Lower lobe of right lung (tissue), 2 donors: Measurements from ENCODE around the gene AATF. TPM values are rescaled to one million over a fixed set of nuclear protein-coding genes. Genes with fewer than 3 reads are reported as not detected.

Source experiments
- ATAC-seq, 2 donors: fragments of 200-7000 bp; cut with Tn5 transposase; one replicate each; pipeline ENCODE4 v1.9.1; 2020 to 2022; ENCODE audit warnings: mild to moderate bottlenecking in 2 of 2, moderate library complexity in 2 of 2
- DNase-seq: peaks from one replicate; pipeline ENCODE4 v3.0.0-alpha.2; 2020
- H3K27ac ChIP-seq: fragments of 200-600 bp; one replicate; pipeline ENCODE4 v1.8.0; 2022
- H3K27me3 ChIP-seq: fragments of 200-600 bp; one replicate; pipeline ENCODE4 v1.8.0; 2022; ENCODE audit warnings: low read depth
- H3K36me3 ChIP-seq: fragments of 200-600 bp; one replicate; pipeline ENCODE4 v1.8.0; 2022; ENCODE audit warnings: mild to moderate bottlenecking
- H3K4me1 ChIP-seq: fragments of 200-600 bp; one replicate; pipeline ENCODE4 v1.8.0; 2022
- H3K4me3 ChIP-seq: fragments of 200-600 bp; one replicate; pipeline ENCODE4 v1.8.0; 2022; ENCODE audit warnings: mild to moderate bottlenecking
- H3K9me3 ChIP-seq: fragments of 200-600 bp; one replicate; pipeline ENCODE4 v1.8.0; 2022
- CTCF ChIP-seq: fragments of 200-600 bp; IDR thresholded peaks from one replicate; pipeline ENCODE4 v1.8.0; 2022; ENCODE audit warnings: antibody characterized with exemption, mild to moderate bottlenecking
- intact Hi-C: fragments of 100-400 bp; cut with DNase I; formaldehyde crosslinking; loops from one replicate; pipeline ENCODE4 v1.11.0; 2022
- total RNA-seq: library from RNA; stranded (reverse); fragmentation: NEBNext Ultra II Directional; extraction: Animal tissue kit (Norgen Biotek cat#: 25700); gene quantifications from one replicate; pipeline ENCODE4 v1.2.1, GENCODE V29; 2021
- donor health status: DM: no; HTN: yes; CAD: no; lungs with severe emphysema.

The AATF gene
- total RNA-seq, 1 donor from 2014 or later: 39.6 TPM

GRCh38 chr17:37060928-37061327 lies 112.2 kb downstream of the AATF start:
- DNase-seq: no peak
- Histone ChIP-seq H3K27me3 (peaks cover 14% of the 10 kb centered on the region), H3K36me3 (peaks cover 23% of the 10 kb centered on the region), H3K27ac (no peak overlapping the region), H3K4me1 (no peaks in the 10 kb centered on the region), H3K9me3 (no peaks in the 10 kb centered on the region), H3K4me3 (no peak overlapping the region)
- TF ChIP-seq CTCF: no peak
- no peak for ATAC-seq
- intact Hi-C loops: no loop called here

- Histone ChIP-seq H3K36me3 (peaks cover 12% of the 10 kb centered on the region), H3K27ac (no peak overlapping the region), H3K4me1 (no peaks in the 10 kb centered on the region), H3K27me3 (peaks cover 24% of the 10 kb centered on the region), H3K4me3 (no peak overlapping the region), H3K9me3 (no peaks in the 10 kb centered on the region)
- DNase-seq (no peak), ATAC-seq (no peak)
- intact Hi-C loops: no loop called here
- no peak for TF ChIP-seq CTCF
These were observed 113.3 kb downstream of the AATF start for GRCh38 chr17:37062021-37062420.

DNA sequence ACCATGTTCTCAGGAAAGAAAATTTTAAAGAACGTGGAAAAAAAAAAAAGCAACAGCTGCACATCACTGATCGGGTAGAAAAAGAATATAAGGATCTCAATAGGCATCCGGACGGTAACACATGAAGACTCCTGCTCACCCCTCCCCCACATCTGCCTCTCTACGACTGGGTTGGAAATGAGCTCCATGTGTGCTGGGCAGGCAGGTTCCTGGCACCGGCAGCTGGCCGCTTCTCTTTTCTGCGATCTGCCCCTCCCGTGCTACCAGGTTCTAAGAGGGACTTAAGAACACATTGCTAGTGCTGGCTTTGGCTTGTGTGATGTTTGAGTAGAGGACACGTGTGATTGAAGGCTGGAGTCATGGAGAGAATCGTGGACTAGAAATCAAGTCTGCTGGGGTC lies 115.5 kb downstream of the AATF start:
- Histone ChIP-seq H3K9me3 (no peaks in the 10 kb centered on the region), H3K27ac (no peak overlapping the region), H3K36me3 (no peaks in the 10 kb centered on the region), H3K4me3 (no peak overlapping the region), H3K27me3 (peaks cover 24% of the 10 kb centered on the region), H3K4me1 (no peaks in the 10 kb centered on the region)
- DNase-seq (no peak), ATAC-seq (no peak)
- intact Hi-C loops: no loop called here
- TF ChIP-seq CTCF: no peak

GRCh38 chr17:37064956-37065355 lies 116.2 kb downstream of the AATF start:
- Histone ChIP-seq H3K4me1 (no peaks in the 10 kb centered on the region), H3K4me3 (no peak overlapping the region), H3K9me3 (no peaks in the 10 kb centered on the region), H3K27me3 (peaks cover 24% of the 10 kb centered on the region), H3K36me3 (no peaks in the 10 kb centered on the region), H3K27ac (no peak overlapping the region)
- ATAC-seq: no peak
- intact Hi-C loops: no loop called here
- TF ChIP-seq CTCF: no peak
- no peak for DNase-seq

- Histone ChIP-seq H3K4me1 (no peaks in the 10 kb centered on the region), H3K36me3 (no peaks in the 10 kb centered on the region), H3K27me3 (peaks cover 24% of the 10 kb centered on the region), H3K27ac (no peak overlapping the region), H3K9me3 (no peaks in the 10 kb centered on the region), H3K4me3 (no peak overlapping the region)
- intact Hi-C loops: no loop called here
- ATAC-seq (no peak), DNase-seq (no peak)
- no peak for TF ChIP-seq CTCF
These were observed 117.0 kb downstream of the AATF start for GRCh38 chr17:37065486-37066321.
